HG03432 (cell line): ENCODE results near the gene GOLGA8A.
"Not testable (repeated sequence)": the region's sequence is repeated elsewhere in the genome, so short reads cannot be mapped to it uniquely, and the experiment has no call there.

ENCODE experiments used
- ATAC-seq: cut with Tn5 transposase; IDR thresholded peaks from one replicate; pipeline ENCODE4 v1.9.1; 2021; ENCODE audit warnings: mild to moderate bottlenecking, moderate library complexity; ENCODE audit not compliant: unreplicated experiment

The GOLGA8A gene, protein sequence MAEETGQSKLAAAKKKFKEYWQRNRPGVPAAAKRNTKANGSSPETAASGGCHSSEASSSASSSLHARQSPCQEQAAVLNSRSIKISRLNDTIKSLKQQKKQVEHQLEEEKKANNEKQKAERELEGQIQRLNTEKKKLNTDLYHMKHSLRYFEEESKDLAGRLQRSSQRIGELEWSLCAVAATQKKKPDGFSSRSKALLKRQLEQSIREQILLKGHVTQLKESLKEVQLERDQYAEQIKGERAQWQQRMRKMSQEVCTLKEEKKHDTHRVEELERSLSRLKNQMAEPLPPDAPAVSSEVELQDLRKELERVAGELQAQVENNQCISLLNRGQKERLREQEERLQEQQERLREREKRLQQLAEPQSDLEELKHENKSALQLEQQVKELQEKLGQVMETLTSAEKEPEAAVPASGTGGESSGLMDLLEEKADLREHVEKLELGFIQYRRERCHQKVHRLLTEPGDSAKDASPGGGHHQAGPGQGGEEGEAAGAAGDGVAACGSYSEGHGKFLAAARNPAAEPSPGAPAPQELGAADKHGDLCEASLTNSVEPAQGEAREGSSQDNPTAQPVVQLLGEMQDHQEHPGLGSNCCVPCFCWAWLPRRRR

DNA sequence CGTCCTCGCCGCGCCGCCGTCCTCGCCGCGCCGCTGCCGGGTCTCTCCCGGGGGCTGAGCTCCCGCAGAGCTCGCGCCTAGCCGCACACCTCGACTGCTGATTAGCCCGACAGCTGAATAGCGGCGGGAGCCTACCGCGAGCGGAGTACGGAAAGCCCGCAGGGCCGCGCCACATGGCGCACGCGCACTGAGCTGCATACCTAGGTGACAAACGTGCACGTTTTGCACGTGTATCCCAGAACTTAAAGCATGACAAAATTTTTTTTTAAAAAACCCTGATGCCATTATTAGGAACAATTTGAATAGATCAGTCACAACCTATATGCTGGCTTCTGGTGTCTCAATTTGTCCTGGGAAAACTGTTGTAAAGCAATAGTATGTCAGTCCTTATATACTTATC is at the start of gene GOLGA8A:
Gene GOLGA8A (minus strand): TSS at position 122 of the 400 bp plus-strand sequence. CDS start 48,117 bp downstream, outside the sequence.
- peak; percentile 77 for ATAC-seq

DNA sequence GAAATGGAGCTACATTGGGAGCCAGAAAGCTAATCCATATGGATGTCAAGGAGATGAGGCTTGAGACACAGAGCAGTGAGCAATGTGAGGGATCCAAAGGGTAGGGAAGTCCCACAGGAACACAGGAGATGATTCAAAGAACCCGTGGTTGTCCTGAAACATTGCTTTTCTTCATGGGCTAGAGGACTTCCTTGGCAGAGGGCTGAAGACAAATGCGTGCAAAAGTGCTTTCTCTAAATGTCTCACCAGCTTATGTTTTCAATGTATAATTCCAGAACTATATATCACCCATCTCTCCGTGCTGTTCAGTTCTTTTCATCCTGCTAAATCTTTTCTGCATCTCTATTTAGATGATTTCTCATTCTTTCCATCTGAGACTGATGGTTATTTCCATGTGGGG is 46.0 kb upstream of the GOLGA8A start:
- no peak for ATAC-seq

DNA sequence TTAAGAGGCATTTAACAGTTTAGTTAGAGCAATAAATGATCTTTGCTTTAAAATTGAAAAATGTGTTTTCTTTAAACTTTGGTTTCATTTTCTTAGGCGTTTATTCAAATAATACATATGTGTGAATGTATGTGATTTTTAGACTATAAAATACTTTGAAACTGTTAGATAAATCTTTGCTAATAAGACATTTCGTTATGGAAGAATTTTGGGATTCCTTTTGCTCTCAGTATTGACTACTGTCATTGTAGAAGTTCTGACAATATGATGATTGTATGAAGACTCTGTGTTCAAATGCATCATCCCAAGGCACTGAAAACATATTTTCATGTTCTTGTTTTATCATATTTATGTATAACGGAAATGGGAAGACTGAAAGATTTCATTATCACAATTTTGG is 43.8 kb upstream of the GOLGA8A start:
- no peak for ATAC-seq

DNA sequence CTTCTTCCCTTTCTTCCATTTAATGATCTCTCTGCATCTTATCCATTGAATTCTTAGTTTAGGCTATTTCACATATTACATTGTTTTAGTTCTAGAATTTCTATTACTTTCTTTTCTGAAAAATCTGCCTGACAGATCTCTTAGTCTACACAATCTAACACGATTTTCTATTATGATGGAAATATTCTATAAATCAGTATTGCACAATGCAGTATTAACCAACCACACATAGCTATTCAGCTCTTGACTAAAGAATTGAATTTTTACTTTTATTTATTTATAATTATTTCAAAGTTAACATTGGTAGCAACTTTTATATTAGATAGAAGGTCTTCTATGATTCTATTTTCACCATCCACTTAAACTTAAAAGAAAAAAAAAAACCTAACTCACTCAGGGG is 36.2 kb upstream of the GOLGA8A start:
- ATAC-seq = no peak

DNA sequence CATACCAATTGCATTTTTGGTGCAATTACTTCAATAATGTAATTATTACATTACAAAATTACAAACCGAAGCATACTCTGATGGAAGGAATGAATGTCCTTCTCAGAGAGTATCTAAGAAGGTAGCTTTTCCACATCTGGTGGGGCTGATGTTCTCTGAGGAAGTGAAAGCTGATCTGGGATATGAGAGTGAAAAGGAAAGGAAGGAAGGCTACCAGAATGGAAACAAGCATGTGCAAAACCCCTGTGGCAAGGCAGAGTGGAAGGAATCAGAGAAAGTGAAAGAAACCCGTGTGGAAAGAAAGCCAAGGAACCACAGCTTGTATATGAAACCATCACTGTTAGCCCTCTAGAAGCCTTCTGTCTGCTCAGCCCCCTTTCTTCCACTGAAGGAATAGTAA is 35.3 kb upstream of the GOLGA8A start:
- no peak for ATAC-seq

DNA sequence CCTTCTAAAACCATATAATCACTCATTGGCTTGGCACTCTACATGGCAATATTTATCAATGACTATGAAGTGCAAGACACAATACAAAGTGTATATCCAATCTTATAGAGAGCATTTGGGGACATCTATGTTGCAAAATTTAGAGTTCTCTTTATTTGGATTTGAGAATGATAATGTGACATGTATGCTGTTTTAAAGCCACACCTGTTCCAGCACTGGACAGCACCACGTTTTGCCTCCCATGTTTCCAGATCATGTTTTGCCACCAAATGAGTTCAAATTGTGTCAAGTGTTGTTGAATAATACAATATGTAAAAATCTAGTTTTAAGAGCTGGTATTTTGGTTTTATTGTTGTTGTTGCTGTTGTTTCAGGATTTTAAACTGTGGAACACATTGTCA is 33.3 kb upstream of the GOLGA8A start:
- ATAC-seq = no peak

DNA sequence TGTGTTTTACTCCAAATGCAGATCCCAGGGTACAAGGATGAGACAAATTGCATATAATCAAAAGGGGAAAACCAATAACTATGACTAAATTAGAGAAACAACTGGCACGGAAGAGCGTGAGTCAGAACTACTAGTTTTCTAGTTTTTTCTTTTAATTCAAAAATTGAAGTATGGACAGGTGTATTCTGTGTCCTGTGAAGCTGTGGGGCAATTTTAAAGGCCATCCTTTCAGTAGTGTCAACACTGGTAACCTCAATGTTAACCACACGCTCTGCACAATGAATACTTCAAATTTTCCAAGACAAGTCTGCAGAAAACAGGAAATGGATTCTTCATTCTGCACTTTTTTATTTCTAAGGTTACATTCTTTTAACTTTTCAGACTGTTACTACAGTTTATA is 32.5 kb upstream of the GOLGA8A start:
- ATAC-seq = no peak

DNA sequence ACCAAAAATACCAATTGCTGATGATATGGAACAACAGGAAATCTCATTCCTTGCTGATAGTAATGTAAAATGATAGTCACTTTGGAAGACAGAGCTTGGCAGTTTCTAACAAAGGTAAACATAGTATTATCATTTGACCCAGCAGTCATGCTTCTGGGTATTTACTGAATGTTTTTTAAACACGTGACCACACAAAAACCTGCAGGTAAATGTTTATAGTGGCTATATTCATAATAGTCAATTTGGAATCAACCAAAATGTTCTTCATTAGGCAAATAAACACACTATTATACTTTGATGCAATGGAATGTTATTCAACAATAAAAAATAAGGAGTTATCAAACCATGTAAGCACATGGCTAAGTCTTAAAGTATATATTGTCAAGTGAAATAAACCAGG is 24.1 kb upstream of the GOLGA8A start:
- no peak for ATAC-seq

DNA sequence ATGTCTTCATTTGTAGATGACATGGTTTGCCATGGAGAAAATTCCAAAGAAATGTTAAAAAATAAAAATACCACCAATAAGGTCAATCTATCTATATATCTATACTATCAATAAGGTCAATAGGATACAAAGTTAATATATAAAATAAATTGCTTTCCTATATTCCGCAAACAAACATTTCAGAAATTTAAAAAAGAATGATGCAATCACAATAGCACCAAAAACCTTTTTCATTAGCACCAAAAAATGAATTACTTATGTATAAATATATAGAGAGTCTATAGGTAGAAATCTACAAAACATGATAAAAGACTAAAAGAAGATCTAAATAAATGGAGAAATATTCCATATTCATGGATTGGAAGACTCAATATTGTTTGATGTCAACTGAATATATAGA is 22.8 kb upstream of the GOLGA8A start:
- no peak for ATAC-seq

DNA sequence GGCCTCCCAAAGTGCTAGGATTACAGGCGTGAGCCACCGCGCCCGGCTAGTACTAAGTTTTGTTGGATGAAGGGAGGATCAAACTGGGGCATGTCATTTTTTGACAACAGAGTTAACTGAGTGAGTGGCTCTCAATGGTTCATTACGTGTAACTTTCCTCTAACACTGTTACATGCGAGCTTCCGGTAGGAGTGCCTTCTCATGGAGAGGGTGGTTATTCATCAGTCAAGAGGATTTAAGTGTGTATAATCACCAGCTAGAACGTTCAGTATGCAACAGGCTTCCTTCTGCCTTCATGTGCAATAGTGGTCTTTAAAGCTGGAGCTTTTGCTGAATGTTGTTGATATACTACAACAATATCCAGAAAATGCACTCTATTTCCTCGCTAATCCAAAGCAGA is 19.1 kb upstream of the GOLGA8A start:
- ATAC-seq = no peak

DNA sequence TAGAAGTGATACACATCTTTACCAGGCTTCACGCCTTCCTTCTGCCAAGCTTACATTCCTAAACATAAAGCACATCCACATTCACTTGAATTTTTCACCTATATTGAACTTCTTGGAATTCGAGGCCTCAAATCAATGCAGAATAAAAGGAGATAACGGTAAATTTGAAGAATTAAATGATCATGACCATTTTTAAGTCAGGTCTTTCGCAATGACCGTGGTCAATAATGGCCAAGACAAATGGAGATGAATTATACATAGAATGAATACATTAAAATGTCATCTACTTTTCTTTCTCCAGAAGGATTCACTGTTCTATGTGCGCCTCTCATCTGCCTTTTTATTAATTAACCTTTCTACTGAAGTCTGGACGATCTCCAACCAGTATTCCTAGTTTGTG is 5.3 kb upstream of the GOLGA8A start:
- ATAC-seq = no peak

DNA sequence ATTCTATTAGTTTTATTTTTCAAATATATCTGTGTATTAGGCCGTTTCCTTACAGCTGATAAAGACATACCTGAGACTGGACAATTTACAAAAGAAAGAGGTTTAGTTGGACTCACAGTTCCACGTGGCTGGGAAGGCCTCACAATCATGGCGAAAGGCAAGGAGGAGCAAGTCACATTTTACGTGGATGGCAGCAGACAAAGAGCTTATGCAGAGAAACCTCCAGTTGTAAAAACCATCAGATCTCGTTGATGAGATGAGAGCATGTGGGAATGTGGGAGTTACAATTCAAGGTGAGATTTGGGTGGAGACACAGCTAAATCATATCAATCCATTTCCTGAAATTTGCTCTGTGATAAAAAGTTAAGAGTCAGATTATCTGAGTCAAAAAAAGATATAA is 2.3 kb upstream of the GOLGA8A start:
- no peak for ATAC-seq

DNA sequence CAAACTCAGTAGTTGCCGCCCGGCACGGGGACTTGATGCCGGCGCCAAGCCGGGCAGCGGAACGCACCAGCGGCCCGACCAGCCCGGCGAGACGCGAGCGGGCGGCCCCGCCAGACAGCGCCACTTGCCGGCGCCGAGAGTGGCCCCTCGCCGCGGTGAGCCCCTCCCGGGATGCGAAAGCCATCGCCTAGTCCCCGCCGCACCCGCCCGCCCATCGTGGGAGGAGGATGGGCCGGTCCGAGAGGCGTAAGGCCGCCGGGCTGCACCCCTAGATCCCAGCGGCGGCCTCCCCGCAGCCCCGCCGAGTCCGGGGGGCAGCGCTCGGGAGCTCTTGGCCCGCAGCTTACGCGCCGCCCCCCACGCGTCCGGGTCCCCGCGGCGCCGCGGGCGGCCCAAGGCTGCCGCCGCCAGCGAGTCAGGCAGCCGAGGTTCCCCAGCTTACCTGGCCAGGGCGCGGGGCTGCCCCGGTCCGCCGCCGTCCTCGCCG is 609 bp downstream of the GOLGA8A start:
- ATAC-seq = peak; percentile 60

DNA sequence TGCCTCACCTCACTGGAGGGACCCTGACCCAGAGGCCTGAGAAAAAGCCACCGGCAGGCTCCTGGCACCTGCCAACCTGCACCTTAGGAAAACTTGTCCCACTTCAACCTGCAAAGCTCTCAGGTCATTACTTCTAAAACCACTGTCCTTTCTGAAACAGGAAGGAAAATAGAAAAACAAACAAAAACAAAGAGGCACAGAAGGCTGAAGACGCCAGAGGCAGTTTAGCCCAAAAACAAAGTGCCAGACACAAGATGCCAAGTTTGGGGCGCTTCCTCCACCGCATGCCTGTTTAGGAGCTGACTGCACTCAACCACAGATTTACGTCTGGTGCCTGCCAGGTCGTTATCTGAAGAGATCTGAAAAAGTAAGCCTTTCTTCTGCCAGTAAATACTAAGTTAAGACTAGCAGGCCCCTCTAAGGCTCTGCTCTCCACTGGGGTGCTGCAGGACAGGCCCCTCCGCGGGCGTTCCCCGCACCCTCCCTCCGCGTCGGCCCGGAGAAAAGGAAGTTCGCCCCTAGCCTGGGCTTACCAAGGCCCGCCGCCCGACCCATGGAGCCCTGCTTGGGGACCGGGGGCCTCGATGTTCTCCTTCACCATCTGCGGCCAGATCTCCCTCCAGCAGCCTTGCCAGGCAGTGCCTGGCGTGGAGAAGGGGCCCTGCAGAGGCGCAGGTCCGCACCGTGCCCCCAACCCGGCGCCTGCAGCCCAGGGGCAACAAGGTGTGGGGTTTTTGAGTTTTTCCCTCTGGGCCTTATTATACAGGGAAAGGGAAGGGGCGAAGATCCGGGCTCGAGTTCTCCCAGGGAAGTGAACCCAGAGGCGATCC is 1.3 kb downstream of the GOLGA8A start:
- peak; percentile 29 for ATAC-seq

DNA sequence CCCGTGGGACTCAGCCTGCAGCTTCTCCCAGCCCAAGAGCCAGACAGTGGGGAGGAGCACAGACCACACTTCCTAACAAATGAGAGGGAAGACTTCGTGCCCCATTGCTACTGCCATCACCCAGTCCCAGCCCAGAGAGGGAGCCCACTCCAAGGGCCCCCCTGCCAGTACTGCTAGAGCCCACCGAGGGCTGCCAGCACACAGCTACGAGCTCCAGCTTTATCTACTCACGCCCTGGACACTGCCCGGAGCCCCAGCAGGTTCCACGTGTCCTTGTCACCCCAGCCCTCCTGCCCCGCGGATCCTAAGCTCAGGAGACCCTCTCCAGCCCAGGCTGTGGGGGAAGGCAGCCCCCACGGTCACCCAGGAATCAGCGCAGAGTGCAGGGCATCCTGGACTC is 1.9 kb downstream of the GOLGA8A start:
- no peak for ATAC-seq

DNA sequence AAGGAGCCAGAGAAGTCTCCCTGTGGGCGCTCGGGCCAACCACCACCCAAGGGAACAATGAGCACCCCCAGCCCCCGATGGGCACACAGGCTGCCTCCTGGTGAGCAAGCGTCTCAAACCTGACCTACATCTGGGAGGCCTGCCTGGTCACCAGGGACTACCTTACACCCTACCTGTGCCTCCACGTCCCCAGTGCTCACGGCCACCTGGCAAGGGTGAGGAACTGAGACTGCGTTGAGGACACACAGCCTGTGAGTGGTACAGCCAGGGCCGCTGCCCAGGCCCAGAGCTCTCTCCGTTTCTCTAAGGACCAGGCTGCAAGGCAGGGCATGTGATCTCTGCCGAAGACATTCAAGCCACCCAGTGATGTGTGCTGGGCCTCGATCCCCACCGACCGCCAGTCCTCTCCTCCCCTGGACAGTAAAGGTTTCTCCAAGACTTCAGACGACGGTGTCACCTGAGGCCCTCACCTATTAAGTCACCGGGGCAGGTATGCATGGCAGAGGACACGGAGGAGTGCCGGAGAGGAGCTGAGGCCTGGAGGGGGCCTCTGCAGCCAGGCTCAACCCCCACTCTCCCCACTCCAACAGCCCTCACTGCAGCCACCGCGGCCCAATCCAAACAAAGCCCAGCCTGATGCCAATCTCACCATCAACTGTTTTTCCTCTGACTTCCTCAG is 2.8 kb downstream of the GOLGA8A start:
- no peak for ATAC-seq

DNA sequence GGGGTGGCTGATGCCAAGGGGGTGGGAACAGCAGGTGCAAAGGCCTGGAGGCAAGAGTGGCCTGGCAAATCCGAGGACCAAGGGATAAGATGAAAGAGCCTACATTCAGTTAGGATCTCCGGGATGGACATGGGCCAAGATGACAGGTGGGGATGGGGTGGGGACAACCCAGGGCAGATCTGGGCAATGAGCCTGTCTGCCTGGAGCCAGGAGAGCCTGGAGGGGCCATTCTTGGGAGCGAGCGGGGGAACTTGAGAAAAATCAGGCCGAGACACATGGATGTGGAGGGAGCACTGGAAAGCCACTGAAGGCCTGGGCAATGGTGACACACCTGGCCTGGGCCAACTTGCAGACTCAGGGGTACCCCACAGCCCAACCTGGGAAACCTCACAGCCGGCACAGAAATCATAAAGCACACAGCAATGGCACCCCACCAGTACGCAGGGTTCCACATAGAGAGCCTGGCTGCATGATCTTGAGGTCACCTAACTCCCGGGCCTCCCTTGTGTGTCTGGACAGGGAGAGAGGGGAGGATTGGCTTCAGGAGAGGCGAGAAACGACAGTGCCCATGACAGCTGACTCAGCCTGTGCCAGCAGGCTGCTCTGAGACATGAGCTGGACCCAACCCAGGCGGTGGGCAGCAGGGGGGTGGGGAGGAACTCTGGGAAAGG is 3.5 kb downstream of the GOLGA8A start:
- not testable (repeated sequence) for ATAC-seq

DNA sequence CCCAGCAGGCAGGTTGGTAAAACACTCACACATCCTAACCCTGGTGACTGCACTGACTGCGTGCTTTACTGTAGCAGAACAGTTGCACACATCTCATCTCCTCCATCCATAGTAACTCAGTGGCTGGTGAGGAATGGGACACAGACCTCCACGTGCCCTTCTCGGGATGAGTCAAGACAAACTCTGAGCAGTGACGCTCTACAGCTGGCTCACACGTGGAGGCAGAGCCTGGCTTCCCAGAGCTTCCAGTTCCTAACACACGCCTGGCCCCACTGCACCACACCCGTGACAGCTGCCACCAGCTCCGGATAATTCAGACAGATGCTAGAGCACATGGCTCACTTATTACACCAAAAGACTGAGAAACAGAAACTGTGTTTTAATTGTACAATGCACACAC is 7.0 kb downstream of the GOLGA8A start:
- not testable (repeated sequence) for ATAC-seq

DNA sequence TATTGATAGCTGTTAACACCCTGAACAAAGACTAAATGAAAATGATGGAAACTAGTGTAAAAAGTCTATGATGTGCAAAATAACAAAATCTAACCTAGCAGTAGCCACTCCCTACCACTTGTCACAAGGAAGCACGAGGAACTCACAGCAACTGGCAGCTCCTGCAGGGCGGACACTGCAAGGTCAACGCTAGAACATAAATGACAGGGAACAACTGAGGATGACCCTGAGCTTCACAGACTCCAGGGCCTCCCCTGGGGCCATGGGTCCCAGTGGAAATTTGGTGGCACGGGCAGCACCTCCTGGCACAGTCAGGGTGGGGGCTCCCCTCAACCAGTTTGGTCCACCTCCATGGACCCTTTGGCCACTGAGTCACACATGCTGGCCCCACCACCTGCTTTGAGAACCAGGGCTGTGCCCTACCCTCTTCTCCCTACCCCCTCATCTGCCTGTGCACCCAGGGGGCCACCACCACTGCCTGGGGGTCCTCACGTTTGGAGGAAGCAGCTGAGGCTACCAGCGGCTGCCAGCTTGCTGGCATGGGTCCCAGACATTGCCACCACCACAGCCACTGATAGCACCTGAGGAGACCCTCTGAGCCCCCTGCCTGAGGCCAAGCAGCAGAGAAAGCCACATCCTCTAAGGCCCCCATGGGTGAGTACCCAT is 14.1 kb downstream of the GOLGA8A start:
- ATAC-seq = not testable (repeated sequence)

DNA sequence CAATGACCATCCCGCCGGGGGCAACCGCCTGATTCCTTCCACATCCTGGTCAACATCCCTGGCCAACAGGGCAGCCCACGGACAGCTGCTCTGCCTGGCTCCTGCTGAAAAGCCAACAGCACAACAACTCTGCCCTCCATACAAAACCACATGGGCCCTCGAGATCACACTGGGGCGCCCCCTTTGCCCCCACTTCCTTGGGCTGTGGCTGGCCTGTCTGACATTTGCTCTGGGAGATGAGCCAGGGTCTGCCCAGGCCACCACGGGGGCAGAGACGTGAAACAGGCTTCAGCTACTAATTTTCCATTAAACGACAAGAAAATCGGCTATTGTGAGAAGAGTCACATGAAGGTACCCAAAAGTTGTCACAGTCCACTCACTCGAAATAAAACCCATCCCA is 16.7 kb downstream of the GOLGA8A start:
- ATAC-seq = not testable (repeated sequence)
